ENCODE measurements around the gene EMC7. TPM values are rescaled to one million over a fixed set of nuclear protein-coding genes. Genes with fewer than 3 reads are reported as not detected.

EMC7 gene
- total RNA-seq (2013; cell fraction: nucleolus; rRNA removed): 10.5 and 20.5 TPM in 2 replicates
- total RNA-seq (2014; rRNA removed) (25.6 and 27.6 TPM in 2 replicates), total RNA-seq (2014; rRNA removed; fragmentation: Illumina TruSeq; extraction: Trizol) (30.5 and 31.6 TPM in 2 replicates), total RNA-seq (2021) (39.6 and 43.3 TPM in 2 replicates), polyA plus RNA-seq (2011; rRNA removed) (55.5 and 67.3 TPM in 2 replicates), polyA plus RNA-seq (2014; fragmentation: Illumina TruSeq; extraction: Trizol) (54.3 and 57.8 TPM in 2 replicates), polyA plus RNA-seq (2014; fragmentation: Nextera tagmentation; extraction: Ambion mirVana) (10 to 100 TPM; 16.5 to 49.3 TPM), polyA plus RNA-seq (2014; rRNA removed) (40.7 and 44.9 TPM in 2 replicates), polyA plus RNA-seq (2016; fragmentation: Nextera tagmentation; extraction: Ambion mirVana) (10 to 100 TPM; 88.0 to 88.9 TPM), polyA minus RNA-seq (2011; rRNA and poly(A)+ RNA removed) (13.2 and 20.9 TPM in 2 replicates), Bru-seq, nascent RNA (percentile 85 among the genes with signal in this experiment), BruChase-seq, experiment 1, labeled RNA remaining after a 6-hour chase (percentile 82 among the genes with signal in this experiment), BruChase-seq, experiment 2, labeled RNA remaining after a 2-hour chase (percentile 80 among the genes with signal in this experiment)
- 55.0 TPM for polyA plus RNA-seq (2011; ENCODE audit: low read depth)
- 23.0 and 24.8 TPM in 2 replicates for polyA plus RNA-seq (2011; cell fraction: cytosol; rRNA removed)
- polyA plus RNA-seq (2011; cell fraction: nucleus; rRNA removed): 16.3 and 22.7 TPM in 2 replicates
- polyA plus RNA-seq (2012): 44.5 and 57.3 TPM in 2 replicates
- polyA minus RNA-seq (2011; cell fraction: cytosol; rRNA and poly(A)+ RNA removed): 7.2 and 7.4 TPM in 2 replicates
- polyA minus RNA-seq (2011; cell fraction: nucleus; rRNA and poly(A)+ RNA removed): 6.9 and 12.0 TPM in 2 replicates
- long read RNA-seq, experiment 1, transcript EMC7-201 (5 exons, 1,155 nt): major isoform, 43 of 48 reads
- long read RNA-seq, experiment 1, partial matches to known transcripts: 2 of 48 reads
- long read RNA-seq, experiment 1, other reads (novel, unspliced or antisense): 3 of 48 reads
- long read RNA-seq, experiment 2, transcript EMC7-201 (5 exons, 1,155 nt): major isoform, 229 of 240 reads
- long read RNA-seq, experiment 2, partial matches to known transcripts: 2 of 240 reads
- long read RNA-seq, experiment 2, other reads (novel, unspliced or antisense): 6 of 240 reads

DNA sequence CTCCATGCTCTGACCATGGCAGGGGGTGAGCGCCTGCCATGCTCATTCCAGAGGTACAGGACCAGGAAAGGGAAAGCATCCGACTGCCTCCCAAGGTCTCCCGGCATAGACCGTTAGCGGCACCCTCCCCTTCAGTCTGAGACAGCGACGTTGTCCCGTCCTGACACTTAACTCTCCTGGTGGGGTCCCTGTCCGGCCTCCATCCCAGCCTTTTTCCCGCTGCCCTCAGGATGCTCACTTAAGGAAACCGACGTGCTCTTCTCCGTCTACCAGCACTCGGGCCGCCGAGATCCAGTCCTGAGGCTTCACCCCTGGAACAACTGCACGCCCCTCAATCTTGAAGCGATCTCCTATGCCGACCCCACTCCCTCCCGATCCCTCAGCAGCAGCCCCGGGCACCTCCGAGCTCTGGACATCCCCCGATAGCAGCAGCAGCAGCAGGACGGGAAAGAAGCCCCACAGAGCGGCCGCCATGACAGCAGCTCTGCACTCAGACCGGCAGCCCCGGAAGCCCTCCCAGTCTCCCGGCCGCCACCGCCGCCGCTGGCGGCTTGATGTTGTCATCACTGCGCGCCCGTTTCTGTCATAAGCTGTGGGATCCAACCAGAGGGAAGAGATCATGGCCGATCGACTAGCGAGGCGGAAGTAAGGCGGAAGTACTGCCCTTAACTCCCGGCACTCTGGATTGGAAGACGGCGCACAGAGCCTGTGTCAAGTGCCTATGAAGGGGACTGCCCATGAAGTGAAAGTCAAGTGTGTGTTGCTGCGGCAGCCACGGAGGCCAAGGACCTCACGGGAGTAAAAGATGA, at the start of gene EMC7, which contains the start of gene PGBD4:
Gene EMC7 (minus strand): TSS at position 497 of the 809 bp plus-strand sequence. CDS start 23 bp downstream, at position 474.
Gene PGBD4 (plus strand): TSS at position 718 of the 809 bp plus-strand sequence. CDS start 449 bp downstream, outside the sequence.
- Histone ChIP-seq H3K27me3 (replicated peaks in 1 of 2; ENCODE audit: control insufficient read depth in 2 of 2, insufficient read depth in 2 of 2, low read length in 1 of 2) (no peaks in the 10 kb centered on the region), H3K79me2 (ENCODE audit: control insufficient read depth, insufficient read depth, low read length) (peaks cover 55% of the 10 kb centered on the region), H2AFZ (ENCODE audit: control insufficient read depth, low read depth, low read length) (peak within 1 kb of the TSS; percentile 98), H3K9me3 (replicated peaks; ENCODE audit: control insufficient read depth, insufficient read depth, low read length) (no peaks in the 10 kb centered on the region), H3K27ac (ENCODE audit: control insufficient read depth, insufficient read depth) (peak within 1 kb of the TSS; percentile 77), H3K4me1 (ENCODE audit: control insufficient read depth, insufficient read depth, low read length) (0 out of 2 replicates have a peak, but pooled peaks cover 4% of the 10 kb centered on the region), H3K9ac (ENCODE audit: control insufficient read depth, insufficient read depth, low read length) (peak within 1 kb of the TSS; percentile 89), H3K4me3 (peak within 1 kb of the TSS; percentile 92), H3K36me3 (ENCODE audit: control insufficient read depth in 2 of 2, insufficient read depth in 2 of 2, low read length in 1 of 2) (0 out of 4 replicates have a peak, but pooled peaks cover 0 to 3% of the 10 kb centered on the region in 2 experiments), H4K20me1 (ENCODE audit: control insufficient read depth, insufficient read depth) (no peaks in the 10 kb centered on the region), H3K4me2 (ENCODE audit: control insufficient read depth, insufficient read depth) (peak within 1 kb of the TSS; percentile 48)
- WGBS (ENCODE audit: insufficient coverage, insufficient replicate concordance, low lambda C conversion rate, missing lambda C conversion rate): under 1% methylated on average over 47 of the region's 48 CpGs
- CTCF ChIA-PET: interaction anchor here (0.7 kb wide), 2 partner anchors 108 to 483 kb away, joined by 4 read pairs; partner anchors contain the start of gene KATNBL1
- in situ Hi-C loops (cut with MboI): loop anchor here (5.0 kb wide), 1 partner anchor 116 kb away; no protein-coding TSS in a partner anchor
- SMC1A ChIA-PET (ENCODE audit: uncharacterized antibody, unreplicated experiment): interaction anchor here (0.9 to 1.0 kb wide), 2 partner anchors 107 to 123 kb away, joined by 3 to 4 read pairs; partner anchors contain the start of gene EMC4
- peak; percentile 98 for ATAC-seq
- POLR2A ChIA-PET: interaction anchor here (0.5 to 0.7 kb wide), 2 partner anchors 13 to 1193 kb away, joined by 3 to 4 read pairs; no protein-coding TSS in a partner anchor
- DNase-seq (ENCODE audit: low read depth, low spot score): peak; percentile 97
- TSS peak; percentile 82 for BruUV-seq (replicated peaks)
- RAD21 ChIA-PET (ENCODE audit: unreplicated experiment): interaction anchor here (1.0 to 1.6 kb wide), 2 partner anchors 8 to 266 kb away, joined by 4 to 6 read pairs; no protein-coding TSS in a partner anchor
- FAIRE-seq: peak; percentile 98
- intact Hi-C loops (cut with micrococcal nuclease; ENCODE audit: unreplicated experiment): loop anchor here (5.0 to 10.0 kb wide), 2 partner anchors 266 to 483 kb away; partner anchors contain the start of genes GOLGA8B and LPCAT4
- TF ChIP-seq, protein P1, sequence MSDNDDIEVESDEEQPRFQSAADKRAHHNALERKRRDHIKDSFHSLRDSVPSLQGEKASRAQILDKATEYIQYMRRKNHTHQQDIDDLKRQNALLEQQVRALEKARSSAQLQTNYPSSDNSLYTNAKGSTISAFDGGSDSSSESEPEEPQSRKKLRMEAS (IDR thresholded peaks at IDR 0.05; ENCODE audit: low read depth, low read length): peak; percentile 71
- TF ChIP-seq CREB1 (IDR thresholded peaks at IDR 0.05; ENCODE audit: low read depth): peak; percentile 100
- TF ChIP-seq, protein P2, sequence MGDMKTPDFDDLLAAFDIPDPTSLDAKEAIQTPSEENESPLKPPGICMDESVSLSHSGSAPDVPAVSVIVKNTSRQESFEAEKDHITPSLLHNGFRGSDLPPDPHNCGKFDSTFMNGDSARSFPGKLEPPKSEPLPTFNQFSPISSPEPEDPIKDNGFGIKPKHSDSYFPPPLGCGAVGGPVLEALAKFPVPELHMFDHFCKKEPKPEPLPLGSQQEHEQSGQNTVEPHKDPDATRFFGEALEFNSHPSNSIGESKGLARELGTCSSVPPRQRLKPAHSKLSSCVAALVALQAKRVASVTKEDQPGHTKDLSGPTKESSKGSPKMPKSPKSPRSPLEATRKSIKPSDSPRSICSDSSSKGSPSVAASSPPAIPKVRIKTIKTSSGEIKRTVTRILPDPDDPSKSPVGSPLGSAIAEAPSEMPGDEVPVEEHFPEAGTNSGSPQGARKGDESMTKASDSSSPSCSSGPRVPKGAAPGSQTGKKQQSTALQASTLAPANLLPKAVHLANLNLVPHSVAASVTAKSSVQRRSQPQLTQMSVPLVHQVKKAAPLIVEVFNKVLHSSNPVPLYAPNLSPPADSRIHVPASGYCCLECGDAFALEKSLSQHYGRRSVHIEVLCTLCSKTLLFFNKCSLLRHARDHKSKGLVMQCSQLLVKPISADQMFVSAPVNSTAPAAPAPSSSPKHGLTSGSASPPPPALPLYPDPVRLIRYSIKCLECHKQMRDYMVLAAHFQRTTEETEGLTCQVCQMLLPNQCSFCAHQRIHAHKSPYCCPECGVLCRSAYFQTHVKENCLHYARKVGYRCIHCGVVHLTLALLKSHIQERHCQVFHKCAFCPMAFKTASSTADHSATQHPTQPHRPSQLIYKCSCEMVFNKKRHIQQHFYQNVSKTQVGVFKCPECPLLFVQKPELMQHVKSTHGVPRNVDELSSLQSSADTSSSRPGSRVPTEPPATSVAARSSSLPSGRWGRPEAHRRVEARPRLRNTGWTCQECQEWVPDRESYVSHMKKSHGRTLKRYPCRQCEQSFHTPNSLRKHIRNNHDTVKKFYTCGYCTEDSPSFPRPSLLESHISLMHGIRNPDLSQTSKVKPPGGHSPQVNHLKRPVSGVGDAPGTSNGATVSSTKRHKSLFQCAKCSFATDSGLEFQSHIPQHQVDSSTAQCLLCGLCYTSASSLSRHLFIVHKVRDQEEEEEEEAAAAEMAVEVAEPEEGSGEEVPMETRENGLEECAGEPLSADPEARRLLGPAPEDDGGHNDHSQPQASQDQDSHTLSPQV (IDR thresholded peaks at IDR 0.05): no peak
- TF ChIP-seq MTA3 (IDR thresholded peaks at IDR 0.05; ENCODE audit: borderline replicate concordance, low read length): no peak
- TF ChIP-seq BCL11A (IDR thresholded peaks at IDR 0.05; ENCODE audit: low read depth, low read length): peak; percentile 26; the same call in 1 of the 2 replicates
- TF ChIP-seq, protein P3, sequence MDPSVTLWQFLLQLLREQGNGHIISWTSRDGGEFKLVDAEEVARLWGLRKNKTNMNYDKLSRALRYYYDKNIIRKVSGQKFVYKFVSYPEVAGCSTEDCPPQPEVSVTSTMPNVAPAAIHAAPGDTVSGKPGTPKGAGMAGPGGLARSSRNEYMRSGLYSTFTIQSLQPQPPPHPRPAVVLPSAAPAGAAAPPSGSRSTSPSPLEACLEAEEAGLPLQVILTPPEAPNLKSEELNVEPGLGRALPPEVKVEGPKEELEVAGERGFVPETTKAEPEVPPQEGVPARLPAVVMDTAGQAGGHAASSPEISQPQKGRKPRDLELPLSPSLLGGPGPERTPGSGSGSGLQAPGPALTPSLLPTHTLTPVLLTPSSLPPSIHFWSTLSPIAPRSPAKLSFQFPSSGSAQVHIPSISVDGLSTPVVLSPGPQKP (IDR thresholded peaks at IDR 0.05; ENCODE audit: low read depth, low read length): peak; percentile 98
- TF ChIP-seq SREBF1 (IDR thresholded peaks at IDR 0.05; ENCODE audit: low read length): no peak; the same call in none of the 2 replicates
- TF ChIP-seq SUPT20H (IDR thresholded peaks at IDR 0.05; ENCODE audit: borderline replicate concordance, control insufficient read depth, low read depth, low read length): no peak
- TF ChIP-seq RCOR1 (conservative IDR thresholded peaks at IDR 0.05; ENCODE audit: low read depth, low read length): 0 out of 2 replicates have a peak, but pooled peaks have one; percentile 16
